OCI-LY1 (cell line): ENCODE data around the gene CNEP1R1.

ENCODE experiments used
- H2AFZ ChIP-seq: fragments of 200-600 bp; sonication (generic), shearing (Covaris generic); 2 replicates; pipeline ENCODE4 v1.6.0; 2014; ENCODE audit warnings: antibody characterized with exemption, mild to moderate bottlenecking, low read length
- H3F3A ChIP-seq: fragments of 200-600 bp; sonication (generic), shearing (Covaris generic); 2 replicates; pipeline ENCODE4 v1.6.0; 2014; ENCODE audit warnings: mild to moderate bottlenecking, antibody characterized with exemption, low read length, moderate library complexity; ENCODE audit not compliant: insufficient read depth
- H3K27ac ChIP-seq: fragments of 200-600 bp; sonication (generic); 2 replicates; pipeline ENCODE4 v1.5.1; 2014; ENCODE audit warnings: low read length, mixed run types, mild to moderate bottlenecking, low read depth; ENCODE audit not compliant: poor library complexity, severe bottlenecking
- H3K27me3 ChIP-seq: fragments of 200-600 bp; sonication (generic); 2 replicates; pipeline ENCODE4 v1.6.0; 2014; ENCODE audit warnings: antibody characterized with exemption, mild to moderate bottlenecking, low read length, moderate library complexity; ENCODE audit not compliant: insufficient read depth
- H3K36me3 ChIP-seq: fragments of 200-600 bp; sonication (generic); 2 replicates; pipeline ENCODE4 v1.6.1; 2014; ENCODE audit warnings: mild to moderate bottlenecking, antibody characterized with exemption, low read length, moderate library complexity, mixed read lengths; ENCODE audit not compliant: insufficient read depth
- H3K4me1 ChIP-seq: fragments of 200-600 bp; sonication (generic); 2 replicates; pipeline ENCODE4 v1.5.1; 2014; ENCODE audit warnings: mild to moderate bottlenecking, low read length, moderate library complexity; ENCODE audit not compliant: insufficient read depth, severe bottlenecking
- H3K4me2 ChIP-seq: fragments of 200-600 bp; sonication (generic), shearing (Covaris generic); 2 replicates; pipeline ENCODE4 v1.6.1; 2014; ENCODE audit warnings: low read length
- H3K4me3 ChIP-seq: fragments of 200-600 bp; sonication (generic); 2 replicates; pipeline ENCODE4 v1.5.1; 2014; ENCODE audit warnings: low read length, low read depth, mild to moderate bottlenecking, mixed read lengths; ENCODE audit not compliant: poor library complexity, severe bottlenecking
- H3K79me2 ChIP-seq: fragments of 200-600 bp; shearing (Covaris generic); 2 replicates; pipeline ENCODE4 v1.6.1; 2016; ENCODE audit warnings: mixed run types, low read length, mixed read lengths; ENCODE audit not compliant: insufficient read depth
- H3K9ac ChIP-seq: fragments of 200-600 bp; sonication (generic), shearing (Covaris generic); 2 replicates; pipeline ENCODE4 v1.6.1; 2014; ENCODE audit warnings: mild to moderate bottlenecking, low read length, mixed read lengths
- H3K9me2 ChIP-seq: fragments of 200-600 bp; sonication (generic), shearing (Covaris generic); 2 replicates; pipeline ENCODE4 v1.6.1; 2014; ENCODE audit warnings: low read depth, mild to moderate bottlenecking, low read length, mixed read lengths
- H3K9me3 ChIP-seq: fragments of 200-600 bp; shearing (Covaris generic); 2 replicates; pipeline ENCODE4 v1.6.1; 2014; ENCODE audit warnings: low read length, mixed read lengths
- H4K20me1 ChIP-seq: fragments of 200-600 bp; sonication (generic), shearing (Covaris generic); 2 replicates; pipeline ENCODE4 v1.6.0; 2016; ENCODE audit warnings: mild to moderate bottlenecking, low read length; ENCODE audit not compliant: insufficient read depth
- EZH2 ChIP-seq: fragments of 200-600 bp; sonication (generic), shearing (Covaris generic); IDR thresholded peaks from 2 replicates; pipeline ENCODE4 v1.8.0; 2017; ENCODE audit warnings: borderline replicate concordance, mixed run types, mild to moderate bottlenecking, antibody characterized with exemption, low read length, moderate library complexity, mixed read lengths
- TF ChIP-seq, protein P1 (sequence below): fragments of 200-600 bp; sonication (generic), shearing (Covaris generic); IDR thresholded peaks from 2 replicates; pipeline ENCODE4 v1.5.1; 2017; ENCODE audit warnings: mild to moderate bottlenecking, antibody characterized with exemption, low read length, moderate library complexity, mixed read lengths

Gene CNEP1R1

DNA sequence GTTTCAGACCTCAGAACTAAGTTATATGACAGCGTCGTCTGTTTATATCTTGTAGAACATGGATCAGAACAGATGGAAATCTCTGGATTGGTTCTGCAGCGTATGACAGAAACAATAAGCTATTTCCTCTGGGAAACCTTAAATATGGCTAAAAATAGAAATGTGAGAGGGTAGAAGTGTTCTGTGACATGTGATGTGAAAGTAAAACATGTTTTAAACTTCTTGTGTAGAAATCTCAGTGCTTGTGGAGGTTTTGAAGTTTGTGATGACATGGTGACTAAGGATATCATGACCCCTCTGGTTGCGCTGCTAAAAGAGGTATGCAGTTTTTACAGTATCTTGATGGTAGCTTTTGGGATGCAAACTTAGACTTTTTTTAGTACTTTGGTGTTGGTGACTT is 43.5 kb downstream of the CNEP1R1 start:
- Histone ChIP-seq H3K9me2 (no peaks in the 10 kb centered on the region), H3K27ac (no peak overlapping the region), H3K4me2 (no peak overlapping the region), H3K36me3 (peaks cover 54% of the 10 kb centered on the region), H3K4me3 (no peak overlapping the region), H4K20me1 (no peaks in the 10 kb centered on the region), H3K9me3 (no peaks in the 10 kb centered on the region), H3K4me1 (peaks cover 23% of the 10 kb centered on the region), H3K79me2 (peaks cover 11% of the 10 kb centered on the region), H3K9ac (no peak overlapping the region), H3F3A (no peaks in the 10 kb centered on the region), H2AFZ (no peak overlapping the region), H3K27me3 (no peaks in the 10 kb centered on the region)
- TF ChIP-seq, protein P1, sequence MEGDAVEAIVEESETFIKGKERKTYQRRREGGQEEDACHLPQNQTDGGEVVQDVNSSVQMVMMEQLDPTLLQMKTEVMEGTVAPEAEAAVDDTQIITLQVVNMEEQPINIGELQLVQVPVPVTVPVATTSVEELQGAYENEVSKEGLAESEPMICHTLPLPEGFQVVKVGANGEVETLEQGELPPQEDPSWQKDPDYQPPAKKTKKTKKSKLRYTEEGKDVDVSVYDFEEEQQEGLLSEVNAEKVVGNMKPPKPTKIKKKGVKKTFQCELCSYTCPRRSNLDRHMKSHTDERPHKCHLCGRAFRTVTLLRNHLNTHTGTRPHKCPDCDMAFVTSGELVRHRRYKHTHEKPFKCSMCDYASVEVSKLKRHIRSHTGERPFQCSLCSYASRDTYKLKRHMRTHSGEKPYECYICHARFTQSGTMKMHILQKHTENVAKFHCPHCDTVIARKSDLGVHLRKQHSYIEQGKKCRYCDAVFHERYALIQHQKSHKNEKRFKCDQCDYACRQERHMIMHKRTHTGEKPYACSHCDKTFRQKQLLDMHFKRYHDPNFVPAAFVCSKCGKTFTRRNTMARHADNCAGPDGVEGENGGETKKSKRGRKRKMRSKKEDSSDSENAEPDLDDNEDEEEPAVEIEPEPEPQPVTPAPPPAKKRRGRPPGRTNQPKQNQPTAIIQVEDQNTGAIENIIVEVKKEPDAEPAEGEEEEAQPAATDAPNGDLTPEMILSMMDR = no peak
- TF ChIP-seq EZH2 = no peak

DNA sequence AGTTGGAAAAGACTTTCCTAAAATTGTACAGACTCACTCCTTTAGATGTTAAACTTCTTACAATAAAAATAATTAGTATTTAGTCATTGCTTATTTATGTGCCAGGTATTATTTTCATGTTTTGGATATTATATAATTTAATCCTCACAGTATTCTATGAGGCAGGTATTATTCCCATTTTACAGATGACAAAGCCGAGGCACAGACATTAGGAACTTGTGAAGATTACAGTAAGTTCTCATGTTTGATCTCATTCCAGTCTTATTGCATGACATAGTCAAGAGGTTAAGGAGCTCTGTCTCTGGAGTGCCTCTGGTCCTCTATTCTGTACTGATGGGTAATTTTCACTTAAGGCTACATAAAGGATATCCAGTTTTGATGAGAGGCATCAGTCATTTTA is 44.0 kb downstream of the CNEP1R1 start:
- no peaks in the 10 kb centered on the region for H4K20me1 ChIP-seq
- no peaks in the 10 kb centered on the region for H3K9me3 ChIP-seq
- no peak overlapping the region for H3K4me3 ChIP-seq
- no peak overlapping the region for H2AFZ ChIP-seq
- H3K27me3 ChIP-seq = no peaks in the 10 kb centered on the region
- no peak overlapping the region for H3K9ac ChIP-seq
- peaks cover 58% of the 10 kb centered on the region for H3K36me3 ChIP-seq
- H3K27ac ChIP-seq = no peak overlapping the region
- H3K4me1 ChIP-seq = peaks cover 23% of the 10 kb centered on the region
- no peaks in the 10 kb centered on the region for H3F3A ChIP-seq
- no peak overlapping the region for H3K4me2 ChIP-seq
- peaks cover 11% of the 10 kb centered on the region for H3K79me2 ChIP-seq
- no peak for TF ChIP-seq EZH2
- TF ChIP-seq, protein P1 = no peak
- no peaks in the 10 kb centered on the region for H3K9me2 ChIP-seq

DNA sequence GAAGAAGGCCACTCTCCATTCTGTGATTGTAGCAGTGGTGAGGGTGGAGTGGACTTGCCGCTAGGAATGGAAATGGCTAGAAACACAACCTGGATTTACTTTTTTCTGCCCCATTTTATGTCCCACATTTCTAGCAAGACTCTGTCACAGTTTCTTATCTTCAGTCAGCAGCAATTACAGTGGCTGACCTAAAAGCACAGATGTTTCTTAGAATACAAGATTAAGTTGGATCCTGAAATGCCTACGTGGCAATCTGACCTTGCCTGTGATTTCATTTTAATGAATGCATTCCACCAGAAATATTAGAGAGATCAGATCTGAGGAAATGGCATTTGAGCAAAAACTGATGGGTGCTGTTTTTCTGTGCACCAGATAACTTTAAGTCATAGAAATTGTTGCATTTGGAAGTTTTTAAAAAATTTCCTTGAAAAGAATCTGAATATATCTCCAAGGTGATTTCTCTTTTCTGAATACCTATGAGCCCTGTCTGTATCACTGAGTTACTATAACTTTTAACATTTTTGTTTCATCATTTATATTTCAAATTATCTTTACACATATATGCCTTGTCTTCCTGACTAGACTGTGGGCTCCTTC is 46.1 kb downstream of the CNEP1R1 start:
- no peaks in the 10 kb centered on the region for H3K27me3 ChIP-seq
- no peaks in the 10 kb centered on the region for H3K9me3 ChIP-seq
- H3K4me3 ChIP-seq = no peak overlapping the region
- no peak overlapping the region for H3K4me2 ChIP-seq
- no peaks in the 10 kb centered on the region for H3K9me2 ChIP-seq
- H3K36me3 ChIP-seq = peaks cover 70% of the 10 kb centered on the region
- H3K9ac ChIP-seq = no peak overlapping the region
- no peak for TF ChIP-seq EZH2
- TF ChIP-seq, protein P1 = no peak
- H3K79me2 ChIP-seq = peaks cover 11% of the 10 kb centered on the region
- H4K20me1 ChIP-seq = no peaks in the 10 kb centered on the region
- H3K4me1 ChIP-seq = peaks cover 19% of the 10 kb centered on the region
- H3F3A ChIP-seq = no peaks in the 10 kb centered on the region
- H2AFZ ChIP-seq = no peak overlapping the region
- H3K27ac ChIP-seq = no peak overlapping the region
